UCSD-AML1 (cell line): ENCODE results near the gene RIPOR1.

ENCODE experiments used
- DNase-seq: peaks from one replicate; lab custom pipeline; 2025; ENCODE audit not compliant: unreplicated experiment; lab: John Stamatoyannopoulos, UW

Gene RIPOR1

GRCh38 chr16:67558859-67559258 is 30.2 kb downstream of the RIPOR1 start:
- DNase-seq: no peak

GRCh38 chr16:67560827-67561342 is 32.3 kb downstream of the RIPOR1 start:
- no peak for DNase-seq

DNA sequence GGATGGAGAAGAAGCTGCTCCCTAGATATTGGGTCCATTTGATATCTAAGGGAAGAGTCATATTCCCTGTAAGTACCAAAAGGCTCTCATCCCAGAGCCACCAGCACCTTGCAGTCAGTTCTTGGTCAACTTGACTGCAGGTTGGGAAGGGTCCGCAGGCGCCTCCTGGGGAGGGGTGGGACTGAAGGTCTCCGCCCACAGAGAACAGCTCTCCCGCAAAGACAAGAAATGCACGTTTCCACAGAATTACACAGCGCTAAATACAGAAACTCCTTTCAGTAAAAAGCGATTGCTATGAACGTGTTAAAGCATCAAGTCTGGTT is 32.8 kb downstream of the RIPOR1 start:
- no peak for DNase-seq

GRCh38 chr16:67561824-67562525 is 33.3 kb downstream of the RIPOR1 start:
- peak; percentile 99 for DNase-seq

GRCh38 chr16:67562526-67562917 is 33.9 kb downstream of the RIPOR1 start, which contains the start of gene CTCF:
Gene CTCF (plus strand): TSS chr16:67562526. CDS start chr16:67610833, 48,307 bp downstream.
- DNase-seq: peak; percentile 89

- DNase-seq: peak; percentile 68
Observed at GRCh38 chr16:67562918-67563707, 34.5 kb downstream of the RIPOR1 start.

- DNase-seq: no peak
Observed at GRCh38 chr16:67563708-67564468, 35.3 kb downstream of the RIPOR1 start.

- no peak for DNase-seq
Observed at GRCh38 chr16:67565470-67566100, 37.0 kb downstream of the RIPOR1 start.

DNA sequence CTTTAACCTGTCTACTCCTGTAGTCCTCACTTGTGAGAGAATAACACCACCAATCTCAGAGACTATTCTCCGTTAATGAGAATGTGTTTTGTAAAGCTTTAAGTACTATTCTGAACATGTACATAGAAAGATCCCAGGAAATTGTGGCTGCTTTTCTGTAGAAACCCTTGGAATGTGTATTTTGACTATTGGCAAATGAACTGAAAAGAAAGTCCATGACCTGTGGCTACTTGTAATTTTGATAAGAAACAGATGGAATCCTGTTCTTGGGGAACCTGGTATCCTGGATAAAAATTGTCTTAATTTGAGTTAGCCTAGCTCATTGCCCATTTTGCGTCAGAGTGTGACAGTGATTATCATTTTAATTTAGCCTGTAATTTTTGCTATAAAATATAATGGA is 42.8 kb downstream of the RIPOR1 start:
- DNase-seq: no peak

- no peak for DNase-seq
Observed at GRCh38 chr16:67571981-67572431, 43.4 kb downstream of the RIPOR1 start.

DNA sequence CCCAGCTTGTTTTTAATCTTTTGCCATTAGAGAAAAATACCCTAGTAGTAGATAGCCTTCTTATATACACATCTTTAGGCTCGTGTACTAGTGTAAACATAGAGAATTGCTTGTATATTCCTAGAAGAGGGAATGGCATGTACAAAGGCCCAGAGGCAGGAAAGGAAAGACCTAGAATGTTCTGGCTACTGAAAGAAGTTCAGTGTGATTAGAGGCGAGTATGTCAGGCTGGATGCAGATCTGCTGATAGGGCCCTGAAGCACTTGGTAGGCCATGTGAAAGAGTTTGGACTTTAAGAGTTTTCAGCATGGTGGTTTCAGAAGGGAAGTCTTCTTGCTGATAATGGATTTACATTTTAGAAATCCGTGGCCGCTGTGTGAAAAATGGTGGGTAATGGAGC is 51.1 kb downstream of the RIPOR1 start:
- DNase-seq: no peak

GRCh38 chr16:67580202-67580601 is 51.6 kb downstream of the RIPOR1 start:
- no peak for DNase-seq

DNA sequence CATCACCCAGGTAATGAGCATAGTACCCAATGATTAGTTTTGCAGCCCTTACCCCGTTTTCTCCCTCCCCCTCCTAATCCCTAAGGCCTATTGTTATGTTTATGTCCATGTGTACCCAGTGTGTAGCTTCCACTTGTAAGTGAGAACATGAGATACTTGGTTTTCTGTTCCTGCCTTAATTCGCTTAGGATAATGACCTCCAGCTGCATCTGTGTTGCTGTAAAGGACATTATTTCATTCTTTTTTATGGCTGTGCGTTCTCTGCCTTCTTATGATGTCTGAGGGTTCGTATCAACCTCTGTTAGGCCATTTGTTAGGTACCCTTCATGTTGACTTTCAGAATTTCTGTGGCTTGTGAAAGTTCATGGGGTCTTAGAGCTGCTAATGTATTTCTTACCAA is 64.7 kb downstream of the RIPOR1 start:
- DNase-seq: no peak

DNA sequence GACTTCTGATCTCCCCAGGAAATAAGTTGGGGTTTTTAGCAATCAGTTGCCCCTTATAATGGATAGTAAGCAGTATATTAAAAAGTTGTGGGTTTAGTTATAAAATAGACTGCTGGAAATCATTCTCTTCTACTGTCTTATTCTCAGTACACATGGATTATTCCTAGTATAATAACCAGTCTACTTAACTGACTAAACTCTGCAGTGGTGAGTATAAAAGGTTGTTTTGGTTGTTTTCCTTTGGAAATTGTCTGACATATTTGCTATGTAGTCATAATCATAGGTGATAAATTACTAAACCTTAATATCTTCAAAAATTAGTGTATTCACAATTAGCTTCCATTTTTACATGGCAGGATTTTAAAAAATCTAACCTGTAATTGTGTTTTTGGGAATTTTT is 65.1 kb downstream of the RIPOR1 start:
- no peak for DNase-seq

- no peak for DNase-seq
Observed at GRCh38 chr16:67594256-67594915, 65.8 kb downstream of the RIPOR1 start.

GRCh38 chr16:67594956-67595355 is 66.3 kb downstream of the RIPOR1 start:
- DNase-seq: no peak
